Transverse colon (tissue), 4 donors: ENCODE results near the gene ZNF202. TPM values are rescaled to one million over a fixed set of nuclear protein-coding genes. Genes with fewer than 3 reads are reported as not detected.

Source experiments
- DNase-seq: peaks from one replicate; pipeline ENCODE4 v3.0.0-alpha.2; 2019
- H3K27ac ChIP-seq, 4 donors: fragments of 200-600 bp; sonication (generic); 2 replicates each; pipeline ENCODE4 v1.5.1; 2016 to 2018; ENCODE audit warnings: inconsistent platforms in 4 of 4
- H3K27me3 ChIP-seq: fragments of 200-600 bp; sonication (generic); 2 replicates; pipeline ENCODE4 v1.5.1; 2017; ENCODE audit warnings: inconsistent platforms
- H3K36me3 ChIP-seq, 4 donors: fragments of 200-600 bp; sonication (generic); 2 replicates each; pipeline ENCODE4 v1.5.1; 2017 to 2019; ENCODE audit warnings: inconsistent platforms in 4 of 4
- H3K4me1 ChIP-seq, 4 donors: fragments of 200-600 bp; sonication (generic); 2 replicates each; pipeline ENCODE4 v1.5.1; 2017 to 2020; ENCODE audit warnings: inconsistent platforms in 4 of 4
- H3K4me3 ChIP-seq, 4 donors: fragments of 200-600 bp; sonication (generic); 1 replicate in 1 of 4; 2 replicates in 3 of 4; pipeline versions ENCODE4 v1.5.1 to v1.6.1; 2017 to 2019; ENCODE audit warnings: inconsistent platforms in 4 of 4
- H3K9me3 ChIP-seq, 2 donors: fragments of 200-600 bp; sonication (generic); 2 replicates each; pipeline ENCODE4 v1.5.1; 2017 to 2019; ENCODE audit warnings: inconsistent platforms in 2 of 2
- CTCF ChIP-seq, 5 experiments: fragments of 200-600 bp in 3 of 5; fragments of 450-650 bp in 2 of 5; sonication (generic) in 3 of 5; IDR thresholded peaks; 1 replicate in 2 of 5; 2 replicates in 3 of 5; pipeline ENCODE4 v1.5.1; 2016 to 2017; ENCODE audit warnings: antibody characterized with exemption in 5 of 5, inconsistent platforms in 3 of 5, mild to moderate bottlenecking in 2 of 5, moderate library complexity in 1 of 5
- EP300 ChIP-seq: sonication (generic); formaldehyde crosslinking; IDR thresholded peaks from one replicate; pipeline ENCODE4 v1.6.1; 2017; ENCODE audit warnings: antibody characterized with exemption, low read depth
- POLR2A ChIP-seq: fragments of 450-650 bp; IDR thresholded peaks from one replicate; pipeline ENCODE4 v1.6.1; 2016; ENCODE audit warnings: antibody characterized with exemption, mild to moderate bottlenecking, moderate library complexity
- POLR2AphosphoS5 ChIP-seq, 3 donors: sonication (generic); formaldehyde crosslinking; IDR thresholded peaks; one replicate each; pipeline ENCODE4 v1.6.1; 2016; ENCODE audit warnings: antibody characterized with exemption in 3 of 3
- WGBS, 2 donors: methylation state at CpG; one replicate each; pipeline ENCODE4 v1.1.5; 2018; ENCODE audit warnings: low coverage in 1 of 2; 5-methylcytosine and 5-hydroxymethylcytosine counted together
- in situ Hi-C, 4 donors: fragments of 200-750 bp; cut with MboI; loops; one replicate each; pipeline versions ENCODE4 v1.15.0 to v1.15.1; 2017; ENCODE audit warnings: low sequenced_read_pairs in 3 of 4, low pct_ligation_motif_present in 1 of 4, low pct_unique_long_range_greater_than_20kb in 1 of 4
- intact Hi-C: fragments of 100-400 bp; cut with DNase I; formaldehyde crosslinking; loops from one replicate; pipeline ENCODE4 v1.15.1; 2023; ENCODE audit warnings: low total_unique reads
- total RNA-seq, 4 donors: library from RNA; depleted of rRNA; stranded (reverse); fragments of >200 nt; gene quantifications; one replicate each; pipeline ENCODE4 v1.1.0, GENCODE V29; 2016

Gene ZNF202
- total RNA-seq, 4 donors from 2014 or later, result 4.4 to 7.8 (median 6.2) TPM

GRCh38 chr11:123683428-123684170 lies 57.9 kb downstream of the ZNF202 start:
- Histone ChIP-seq H3K27me3 (no peaks in the 10 kb centered on the region), H3K27ac (no peak overlapping the region), H3K4me1 (no peaks in the 10 kb centered on the region), H3K9me3 (no peaks in the 10 kb centered on the region), H3K4me3 (no peak overlapping the region), H3K36me3 (no peaks in the 10 kb centered on the region)
- intact Hi-C loops (no loop called here), in situ Hi-C loops (no loop called here)
- no peak for DNase-seq
- TF ChIP-seq POLR2AphosphoS5 (IDR thresholded peaks at IDR 0.05), result no peak
- TF ChIP-seq CTCF (IDR thresholded peaks at IDR 0.05), result no peak
- no peak for TF ChIP-seq EP300
- no peak for TF ChIP-seq POLR2A
- 51 to 53% methylated on average over 5 to 8 of the region's 8 CpGs for WGBS, 2 donors

GRCh38 chr11:123682696-123683410 lies 58.6 kb downstream of the ZNF202 start:
- H3K36me3 ChIP-seq, result no peaks in the 10 kb centered on the region
- H3K27me3 ChIP-seq, result no peaks in the 10 kb centered on the region
- in situ Hi-C loops (no loop called here), intact Hi-C loops (no loop called here)
- H3K9me3 ChIP-seq, result no peaks in the 10 kb centered on the region
- no peaks in the 10 kb centered on the region for H3K4me1 ChIP-seq
- no peak overlapping the region for H3K4me3 ChIP-seq
- TF ChIP-seq CTCF (IDR thresholded peaks at IDR 0.05) (no peak), POLR2A (no peak), EP300 (no peak), POLR2AphosphoS5 (IDR thresholded peaks at IDR 0.05) (no peak)
- no peak overlapping the region for H3K27ac ChIP-seq
- DNase-seq, result no peak
- WGBS, 2 donors, result 36 to 49% methylated on average over 4 to 5 of the region's 5 CpGs

- no peak for DNase-seq
- H3K9me3 ChIP-seq, result no peaks in the 10 kb centered on the region
- H3K27me3 ChIP-seq, result no peaks in the 10 kb centered on the region
- no peaks in the 10 kb centered on the region for H3K4me1 ChIP-seq
- H3K4me3 ChIP-seq, result no peak overlapping the region
- in situ Hi-C loops, result no loop called here
- WGBS, 2 donors, result 64 to 68% methylated on average over 2 of the region's 2 CpGs
- no peaks in the 10 kb centered on the region for H3K36me3 ChIP-seq
- H3K27ac ChIP-seq, result no peak overlapping the region
- intact Hi-C loops, result no loop called here
- TF ChIP-seq CTCF (IDR thresholded peaks at IDR 0.05) (no peak), EP300 (no peak), POLR2AphosphoS5 (IDR thresholded peaks at IDR 0.05) (no peak), POLR2A (no peak)
Measured at GRCh38 chr11:123681030-123681429, 60.4 kb downstream of the ZNF202 start.

- no peak for DNase-seq
- H3K36me3 ChIP-seq, result no peaks in the 10 kb centered on the region
- no peaks in the 10 kb centered on the region for H3K9me3 ChIP-seq
- WGBS, 2 donors, result 92 to 100% methylated on average over 2 of the region's 2 CpGs
- in situ Hi-C loops, result no loop called here
- TF ChIP-seq CTCF (IDR thresholded peaks at IDR 0.05) (no peak), EP300 (no peak), POLR2AphosphoS5 (IDR thresholded peaks at IDR 0.05) (no peak), POLR2A (no peak)
- no peaks in the 10 kb centered on the region for H3K4me1 ChIP-seq
- intact Hi-C loops, result no loop called here
- no peak overlapping the region for H3K27ac ChIP-seq
- no peaks in the 10 kb centered on the region for H3K27me3 ChIP-seq
- H3K4me3 ChIP-seq, result no peak overlapping the region
Measured at GRCh38 chr11:123678246-123678645, 63.2 kb downstream of the ZNF202 start.
